ENCODE data around the gene NSFL1C. TPM values are rescaled to one million over a fixed set of nuclear protein-coding genes. Genes with fewer than 3 reads are reported as not detected.

Gene NSFL1C
- total RNA-seq, 1 donor from 2014 or later = 59.9 TPM

GRCh38 chr20:1467082-1467354, 369 bp upstream of the NSFL1C start:
- intact Hi-C loops (cut with micrococcal nuclease) = no loop called here
- no peak for DNase-seq

GRCh38 chr20:1465470-1466210, 1.0 kb downstream of the NSFL1C start:
- DNase-seq (no peak), ATAC-seq (no peak)
- intact Hi-C loops (cut with micrococcal nuclease) = no loop called here

More at GRCh38 chr20:1467082-1467354, 369 bp upstream of the NSFL1C start:
- no peak for ATAC-seq

GRCh38 chr20:1463971-1464570, 2.6 kb downstream of the NSFL1C start:
- no peak for DNase-seq
- intact Hi-C loops (cut with micrococcal nuclease) = no loop called here
- no peak for ATAC-seq

- intact Hi-C loops (cut with micrococcal nuclease) = no loop called here
- ATAC-seq (no peak), DNase-seq (no peak)
These were observed 3.8 kb downstream of the NSFL1C start for GRCh38 chr20:1462834-1463233.

GRCh38 chr20:1462001-1462400, 4.6 kb downstream of the NSFL1C start:
- DNase-seq = no peak
- ATAC-seq = no peak
- intact Hi-C loops (cut with micrococcal nuclease) = no loop called here

GRCh38 chr20:1460275-1460674, 6.4 kb downstream of the NSFL1C start:
- intact Hi-C loops (cut with micrococcal nuclease) = no loop called here
- no peak for ATAC-seq
- DNase-seq = no peak

- intact Hi-C loops (cut with micrococcal nuclease) = no loop called here
- DNase-seq (no peak), ATAC-seq (no peak)
These were observed 8.7 kb downstream of the NSFL1C start for GRCh38 chr20:1457992-1458391.

GRCh38 chr20:1456300-1456699, 10.3 kb downstream of the NSFL1C start:
- DNase-seq = no peak
- no peak for ATAC-seq
- intact Hi-C loops (cut with micrococcal nuclease) = no loop called here

GRCh38 chr20:1450926-1451491, 15.6 kb downstream of the NSFL1C start:
- no peak for ATAC-seq
- intact Hi-C loops (cut with micrococcal nuclease) = no loop called here
- no peak for DNase-seq

GRCh38 chr20:1449370-1449769, 17.3 kb downstream of the NSFL1C start:
- ATAC-seq (no peak), DNase-seq (no peak)
- intact Hi-C loops (cut with micrococcal nuclease) = no loop called here

GRCh38 chr20:1448081-1448620, 18.5 kb downstream of the NSFL1C start:
- ATAC-seq (peak; percentile 68), DNase-seq (no peak)
- intact Hi-C loops (cut with micrococcal nuclease) = no loop called here

GRCh38 chr20:1446536-1446935, 20.1 kb downstream of the NSFL1C start:
- intact Hi-C loops (cut with micrococcal nuclease) = no loop called here
- ATAC-seq (no peak), DNase-seq (no peak)

GRCh38 chr20:1443085-1443484, 23.6 kb downstream of the NSFL1C start:
- intact Hi-C loops (cut with micrococcal nuclease) = no loop called here
- peak; percentile 33 for ATAC-seq

GRCh38 chr20:1442304-1442703, 24.3 kb downstream of the NSFL1C start:
- DNase-seq = no peak
- intact Hi-C loops (cut with micrococcal nuclease) = no loop called here
- ATAC-seq = no peak

More at GRCh38 chr20:1443085-1443484, 23.6 kb downstream of the NSFL1C start:
- DNase-seq = no peak

- intact Hi-C loops (cut with micrococcal nuclease) = no loop called here
- ATAC-seq (no peak), DNase-seq (no peak)
These were observed 25.5 kb downstream of the NSFL1C start for GRCh38 chr20:1441133-1441532.

- ATAC-seq (no peak), DNase-seq (no peak)
- intact Hi-C loops (cut with micrococcal nuclease) = no loop called here
These were observed 26.6 kb downstream of the NSFL1C start for GRCh38 chr20:1440024-1440423.

GRCh38 chr20:1438361-1438760, 28.3 kb downstream of the NSFL1C start:
- DNase-seq = no peak
- intact Hi-C loops (cut with micrococcal nuclease) = no loop called here
- ATAC-seq = no peak

- intact Hi-C loops (cut with micrococcal nuclease) = loop anchor here (2.0 kb wide), 1 partner anchor 125 kb away; no protein-coding TSS in a partner anchor
- ATAC-seq (peak; percentile 78), DNase-seq (peak; percentile 74)
These were observed 29.3 kb downstream of the NSFL1C start for GRCh38 chr20:1437235-1437904.

- ATAC-seq (no peak), DNase-seq (no peak)
- intact Hi-C loops (cut with micrococcal nuclease) = loop anchor here (2.0 kb wide), 1 partner anchor 123 kb away; no protein-coding TSS in a partner anchor
These were observed 30.4 kb downstream of the NSFL1C start for GRCh38 chr20:1436263-1436662.

GRCh38 chr20:1435337-1435699, 31.3 kb downstream of the NSFL1C start:
- ATAC-seq = no peak
- intact Hi-C loops (cut with micrococcal nuclease) = no loop called here
- DNase-seq = no peak

All from left ventricle myocardium superior (tissue), 1 donor.